ENCODE results near the gene SHOC2.

- no peak for TF ChIP-seq ELF4 (IDR thresholded peaks at IDR 0.05)
- no peak for TF ChIP-seq FOXM1 (IDR thresholded peaks at IDR 0.05; ENCODE audit: borderline replicate concordance)
- no peak for TF ChIP-seq ARNT (IDR thresholded peaks at IDR 0.05)
Measured at GRCh38 chr10:110971638-110972037, 52.2 kb downstream of the SHOC2 start.
